ENCODE measurements around the gene ERC2. TPM values are rescaled to one million over a fixed set of nuclear protein-coding genes. Genes with fewer than 3 reads are reported as not detected.

ERC2 gene
- total and polyA plus RNA-seq, 9 donors: 1.2 to 9.4 (median 5.4) TPM

DNA sequence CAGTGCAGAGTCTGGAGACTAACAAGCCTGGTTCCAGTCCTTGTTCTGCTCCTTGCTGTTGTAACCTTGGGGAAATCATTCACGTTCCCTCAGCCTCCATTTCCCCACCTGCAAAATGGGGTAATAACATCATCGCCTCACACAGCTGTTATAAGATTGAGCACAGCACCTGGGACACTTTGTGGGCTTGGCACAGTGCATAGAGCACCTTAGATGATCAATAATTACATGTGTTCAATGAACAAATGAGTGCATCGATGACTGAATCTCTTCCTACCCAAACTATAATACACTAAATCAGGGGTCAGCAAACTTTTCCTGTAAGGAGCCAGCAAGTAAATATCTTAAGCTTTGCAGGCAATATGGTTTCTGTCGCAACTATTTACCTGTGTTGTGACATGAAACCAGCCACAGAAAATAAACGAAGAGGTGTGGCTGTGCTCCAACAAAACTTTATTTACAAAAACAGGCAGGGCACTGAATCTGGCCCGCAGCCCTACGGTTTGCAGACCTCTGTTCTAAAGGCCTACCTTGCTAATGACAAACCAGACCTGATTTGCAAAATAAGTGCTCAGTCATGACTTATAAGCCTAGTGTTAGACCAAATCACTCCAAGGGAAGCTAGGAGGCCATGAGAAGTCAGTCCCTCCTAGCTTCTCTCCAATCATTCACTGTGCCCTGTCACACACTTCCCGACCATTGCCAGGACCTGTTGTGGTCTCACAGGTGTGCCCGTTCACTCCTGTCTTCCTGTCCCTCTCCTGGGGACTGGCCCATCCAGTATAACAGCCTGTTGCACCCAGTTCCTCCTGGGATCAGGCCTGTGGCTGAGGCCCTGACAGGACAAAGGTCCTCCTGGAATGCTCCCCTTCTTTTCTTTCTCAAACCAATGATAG is 831.7 kb downstream of the ERC2 start:
- Histone ChIP-seq H3K4me1 (ENCODE audit: insufficient read depth) (no peaks in the 10 kb centered on the region), H3K4me3 (no peak overlapping the region), H3K27ac (no peak overlapping the region), H3K27me3 (no peaks in the 10 kb centered on the region), H3K9me3 (no peaks in the 10 kb centered on the region), H3K36me3 (no peaks in the 10 kb centered on the region)
- TF ChIP-seq POLR2A (IDR thresholded peaks at IDR 0.05) (no peak), CTCF (IDR thresholded peaks at IDR 0.05) (no peak), EP300 (IDR thresholded peaks at IDR 0.05) (no peak)
- WGBS, 3 donors: 76 to 89% (median 78%) methylated on average over 9 of the region's 9 CpGs
- intact Hi-C loops (cut with DNase I): no loop called here
- DNase-seq: no peak

DNA sequence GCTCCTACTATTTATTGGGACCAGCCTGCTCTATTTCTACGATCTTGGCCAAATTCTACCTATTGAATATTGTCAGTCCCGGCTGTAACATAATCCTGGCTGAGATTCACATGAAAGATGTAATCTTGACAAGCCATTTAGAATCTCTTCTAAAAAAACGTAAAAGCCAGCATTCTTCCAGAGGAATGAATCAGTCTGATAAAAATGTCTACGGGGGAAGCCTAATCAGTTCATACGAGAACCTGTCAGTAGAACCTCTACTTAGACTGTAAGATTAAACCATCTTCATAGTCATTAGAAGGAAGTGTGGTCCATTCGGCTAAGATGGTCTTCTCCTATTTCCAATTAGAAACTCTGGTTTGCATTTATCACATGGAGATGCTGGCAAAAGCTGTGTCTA is 833.9 kb downstream of the ERC2 start:
- H3K4me1 ChIP-seq (ENCODE audit: insufficient read depth): no peaks in the 10 kb centered on the region
- DNase-seq: no peak
- no peaks in the 10 kb centered on the region for H3K27me3 ChIP-seq
- H3K4me3 ChIP-seq: no peak overlapping the region
- H3K27ac ChIP-seq: no peak overlapping the region
- no peaks in the 10 kb centered on the region for H3K36me3 ChIP-seq
- WGBS, 3 donors: 77 to 87% (median 84%) methylated on average over 6 of the region's 6 CpGs
- intact Hi-C loops (cut with DNase I): no loop called here
- H3K9me3 ChIP-seq: no peaks in the 10 kb centered on the region
- no peak for TF ChIP-seq CTCF (IDR thresholded peaks at IDR 0.05)
- no peak for TF ChIP-seq POLR2A (IDR thresholded peaks at IDR 0.05)
- TF ChIP-seq EP300 (IDR thresholded peaks at IDR 0.05): no peak

DNA sequence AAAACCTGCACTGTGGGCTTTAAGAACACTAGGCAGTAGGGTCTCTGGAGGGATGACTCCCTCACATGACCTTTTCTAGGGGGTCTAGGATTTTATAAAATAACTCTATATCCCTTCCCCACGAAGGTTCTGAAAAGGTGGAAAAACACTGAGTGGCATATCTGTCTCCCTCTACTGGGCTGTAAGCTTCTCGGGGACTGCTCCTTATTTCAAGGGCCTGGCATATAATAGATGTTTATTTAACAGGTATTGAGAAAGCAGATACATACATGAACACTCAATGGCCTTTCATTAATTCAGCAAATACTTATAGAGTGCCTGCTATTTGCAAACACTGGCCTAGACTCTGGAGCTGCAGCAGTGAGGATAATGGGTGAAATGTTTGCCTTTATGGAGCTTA is 834.9 kb downstream of the ERC2 start:
- Histone ChIP-seq H3K4me1 (ENCODE audit: insufficient read depth) (peaks cover 2% of the 10 kb centered on the region), H3K36me3 (no peaks in the 10 kb centered on the region), H3K27me3 (no peaks in the 10 kb centered on the region), H3K4me3 (no peak overlapping the region), H3K9me3 (no peaks in the 10 kb centered on the region), H3K27ac (no peak overlapping the region)
- no peak for TF ChIP-seq EP300 (IDR thresholded peaks at IDR 0.05)
- TF ChIP-seq POLR2A (IDR thresholded peaks at IDR 0.05): no peak
- TF ChIP-seq CTCF (IDR thresholded peaks at IDR 0.05): no peak
- intact Hi-C loops (cut with DNase I): no loop called here
- no peak for DNase-seq
- WGBS, 3 donors: 87 to 93% (median 90%) methylated on average over 2 of the region's 2 CpGs

DNA sequence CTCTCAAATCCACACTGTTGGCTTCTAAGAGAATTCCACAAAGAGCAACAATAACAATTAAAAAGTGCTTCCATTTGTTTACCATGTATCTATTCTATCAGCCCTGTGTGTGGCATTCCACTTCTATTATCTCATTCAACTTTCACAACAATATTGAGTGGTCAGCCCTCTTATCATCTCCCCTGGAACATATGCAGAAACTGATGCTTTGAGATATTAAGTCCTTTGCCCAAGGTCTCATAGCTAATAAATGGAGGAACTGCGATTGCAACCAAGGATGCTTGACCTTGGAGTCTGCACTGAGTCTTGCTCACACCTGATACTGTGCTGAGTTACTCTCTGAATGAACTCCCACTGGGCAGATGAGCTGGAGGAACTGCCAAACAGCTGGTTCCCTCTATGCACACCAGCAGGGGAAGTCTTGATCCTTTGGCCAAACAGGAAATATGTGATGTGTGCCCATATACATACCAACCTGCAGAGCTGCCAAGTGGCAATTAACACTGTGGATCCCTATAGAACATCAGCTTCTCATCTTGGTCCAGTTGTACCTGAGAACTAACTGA is 836.4 kb downstream of the ERC2 start:
- intact Hi-C loops (cut with DNase I): no loop called here

More for the DNA sequence above, 836.4 kb downstream of the ERC2 start:
- DNase-seq: no peak
- TF ChIP-seq EP300 (IDR thresholded peaks at IDR 0.05): no peak
- no peak for TF ChIP-seq POLR2A (IDR thresholded peaks at IDR 0.05)
- no peak for TF ChIP-seq CTCF (IDR thresholded peaks at IDR 0.05)
- Histone ChIP-seq H3K4me1 (ENCODE audit: insufficient read depth) (peaks cover 2% of the 10 kb centered on the region), H3K27me3 (no peaks in the 10 kb centered on the region), H3K27ac (no peak overlapping the region), H3K4me3 (no peak overlapping the region), H3K9me3 (no peaks in the 10 kb centered on the region), H3K36me3 (no peaks in the 10 kb centered on the region)
- WGBS, 3 donors: 10 to 27% (median 17%) methylated on average over 1 of the region's 1 CpG

All from ovary (tissue), 9 donors.